ENCODE results near the gene GRK1. TPM values are rescaled to one million over a fixed set of nuclear protein-coding genes. Genes with fewer than 3 reads are reported as not detected.

GRK1 gene
- total and polyA plus RNA-seq, 2 of the 8 experiments (the other 6 are each of a cell fraction or from before 2014, with no cell fraction given), result 0.12 TPM; not detected in 1

DNA sequence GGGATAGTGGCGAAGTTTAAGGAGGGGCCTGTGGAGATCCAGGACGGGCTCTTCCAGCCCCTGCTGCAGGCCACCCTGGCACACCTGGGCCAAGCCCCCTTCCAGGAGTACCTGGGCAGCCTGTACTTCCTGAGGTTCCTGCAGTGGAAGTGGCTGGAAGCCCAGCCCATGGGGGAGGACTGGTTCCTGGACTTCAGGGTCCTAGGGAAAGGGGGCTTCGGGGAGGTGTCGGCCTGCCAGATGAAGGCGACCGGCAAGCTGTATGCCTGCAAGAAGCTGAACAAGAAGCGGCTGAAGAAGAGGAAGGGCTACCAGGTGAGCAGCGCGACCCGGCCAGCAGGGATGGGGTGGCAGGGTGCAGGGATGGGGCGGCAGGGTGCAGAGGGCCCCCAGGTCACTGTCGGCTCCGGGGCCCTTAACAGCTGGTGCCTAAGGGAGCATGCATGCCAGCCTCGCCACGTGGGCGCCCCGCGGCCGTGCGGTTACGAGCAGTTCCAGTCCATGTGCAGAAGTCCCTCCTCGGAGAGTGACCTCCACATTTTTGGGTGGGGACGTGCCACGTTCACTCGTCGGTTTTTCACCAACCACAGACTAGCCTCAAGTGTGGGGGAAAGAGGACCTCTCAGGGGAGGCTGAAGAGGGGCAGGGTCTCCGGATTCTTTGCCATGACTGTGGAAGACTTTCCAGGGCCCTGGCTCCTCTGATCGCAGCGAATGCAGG is 912 bp downstream of the GRK1 start:
- ChIA-PET POLR2A (ENCODE audit: partially characterized antibody) (interaction anchor here (0.9 to 1.0 kb wide), 2 partner anchors 57 to 59 kb away, joined by 4 read pairs; no protein-coding TSS in a partner anchor), CTCF (ENCODE audit: partially characterized antibody) (interaction anchor here (0.6 to 3.7 kb wide), 4 partner anchors 56 to 279 kb away, joined by 3 to 19 read pairs (median 4); no protein-coding TSS in a partner anchor)
- Histone ChIP-seq H4K5ac (ENCODE audit: insufficient read length, low read depth, low read length) (no peak overlapping the region), H3K9ac (replicated peaks in 1 of 4; ENCODE audit: extremely low read depth in 1 of 4, low read depth in 3 of 4, low read length in 3 of 4) (no peak overlapping the region), H3K23me2 (ENCODE audit: low read depth, low read length) (peaks cover 5% of the 10 kb centered on the region; the same call in 1 of the 2 replicates), H2BK15ac (ENCODE audit: low read length) (no peak overlapping the region), H4K20me1 (replicated peaks in 1 of 2; ENCODE audit: control insufficient read depth in 1 of 2, insufficient read depth in 2 of 2, low read length in 2 of 2) (peaks cover 0 to 5% of the 10 kb centered on the region in 2 experiments), H2AK5ac (ENCODE audit: low read depth, low read length) (no peak overlapping the region), H3K36me3 (ENCODE audit: control insufficient read depth in 2 of 4, insufficient read depth in 4 of 4, low read length in 3 of 4) (no peaks in the 10 kb centered on the region; a peak in 1 of 8 replicates), H2BK120ac (replicated peaks; ENCODE audit: low read depth, low read length) (no peak overlapping the region), H3K79me2 (ENCODE audit: control insufficient read depth in 1 of 2, insufficient read depth in 2 of 2, low read length in 2 of 2) (no peaks in the 10 kb centered on the region), H3K9me3 (ENCODE audit: insufficient read depth in 2 of 2, low read depth in 1 of 2, low read length in 1 of 2) (no peaks in the 10 kb centered on the region), H2BK12ac (ENCODE audit: low read depth, low read length) (no peak overlapping the region), H2BK5ac (ENCODE audit: low read depth, low read length) (no peak overlapping the region), H2AFZ (ENCODE audit: low read length) (no peak overlapping the region), H4K8ac (ENCODE audit: extremely low read depth, insufficient read depth, low read length) (no peak overlapping the region; the same call in 1 of the 2 replicates), H3K4me2 (ENCODE audit: insufficient read depth in 1 of 2, low read depth in 2 of 2, low read length in 2 of 2) (no peak overlapping the region), H3K14ac (ENCODE audit: insufficient read length) (no peak overlapping the region), H3K4ac (replicated peaks; ENCODE audit: insufficient read length, low read depth, low read length) (no peak overlapping the region), H3K56ac (replicated peaks; ENCODE audit: insufficient read length, low read depth, low read length) (no peak overlapping the region), H3K4me3 (ENCODE audit: extremely low read depth in 1 of 4, insufficient read depth in 2 of 4, low read depth in 3 of 4, low read length in 4 of 4) (no peak overlapping the region), H3K4me1 (replicated peaks in 1 of 4; ENCODE audit: control insufficient read depth in 3 of 4, insufficient read depth in 4 of 4, low read length in 3 of 4) (peaks cover 0 to 2% (median 0%) of the 10 kb centered on the region in 4 experiments; a peak in 2 of 7 replicates), H3K79me1 (ENCODE audit: low read depth, low read length) (no peaks in the 10 kb centered on the region), H4K91ac (replicated peaks; ENCODE audit: insufficient read length, low read length) (no peak overlapping the region), H3K23ac (ENCODE audit: insufficient read length) (no peak overlapping the region), H3K27me3 (replicated peaks in 1 of 4; ENCODE audit: control insufficient read depth in 3 of 4, extremely low read depth in 1 of 4, insufficient read depth in 3 of 4, low read length in 3 of 4) (no peaks in the 10 kb centered on the region), H3K27ac (ENCODE audit: low read depth, low read length) (no peak overlapping the region), H2BK20ac (ENCODE audit: low read length) (no peak overlapping the region), H3K18ac (ENCODE audit: extremely low read depth, low read length) (no peak overlapping the region)
- no peak for DNase-seq (ENCODE audit: low read depth in 1 of 2, low spot score in 2 of 2)
- no peak for FAIRE-seq
- WGBS, 2 experiments (ENCODE audit: extremely low coverage in 1 of 2, insufficient coverage in 1 of 2, insufficient read length in 1 of 2, insufficient replicate concordance in 2 of 2, low coverage in 1 of 2, low lambda C conversion rate in 2 of 2, missing lambda C conversion rate in 1 of 2), result 86% methylated on average over 23 of the region's 29 CpGs; no CpG with 5 or more reads in 1 of the 2 experiments
- TF ChIP-seq ASH2L (IDR thresholded peaks at IDR 0.05; ENCODE audit: low read length) (no peak), SP4 (IDR thresholded peaks at IDR 0.05; ENCODE audit: low read length) (no peak), CREB1 (IDR thresholded peaks at IDR 0.05) (no peak), SIN3A (conservative IDR thresholded peaks at IDR 0.05 in 1 of 2, IDR thresholded peaks at IDR 0.05 in 1 of 2; ENCODE audit: low read depth in 1 of 2, low read length in 2 of 2) (no peak), HDAC6 (IDR thresholded peaks at IDR 0.05; ENCODE audit: low read depth, low read length) (no peak), EGR1 (IDR thresholded peaks at IDR 0.05; ENCODE audit: borderline replicate concordance, low read depth, low read length) (no peak), KDM4A (IDR thresholded peaks at IDR 0.05; ENCODE audit: low read depth, low read length, severe bottlenecking) (no peak), SP2 (IDR thresholded peaks at IDR 0.05; ENCODE audit: low read length) (no peak), KDM5A (IDR thresholded peaks at IDR 0.05; ENCODE audit: low read length) (no peak), SAP30 (IDR thresholded peaks at IDR 0.05; ENCODE audit: insufficient read depth, insufficient replicate concordance, low read length) (no peak), TBP (IDR thresholded peaks at IDR 0.05; ENCODE audit: low read depth, low read length) (no peak), YY1 (IDR thresholded peaks at IDR 0.05; ENCODE audit: low read depth, low read length) (no peak)
- TF ChIP-seq, protein P1, sequence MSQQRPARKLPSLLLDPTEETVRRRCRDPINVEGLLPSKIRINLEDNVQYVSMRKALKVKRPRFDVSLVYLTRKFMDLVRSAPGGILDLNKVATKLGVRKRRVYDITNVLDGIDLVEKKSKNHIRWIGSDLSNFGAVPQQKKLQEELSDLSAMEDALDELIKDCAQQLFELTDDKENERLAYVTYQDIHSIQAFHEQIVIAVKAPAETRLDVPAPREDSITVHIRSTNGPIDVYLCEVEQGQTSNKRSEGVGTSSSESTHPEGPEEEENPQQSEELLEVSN (IDR thresholded peaks at IDR 0.05), result no peak
